ENCODE measurements around the gene VPS41. TPM values are rescaled to one million over a fixed set of nuclear protein-coding genes. Genes with fewer than 3 reads are reported as not detected.

VPS41 gene
- total RNA-seq, 1 donor from 2014 or later: 56.2 TPM

DNA sequence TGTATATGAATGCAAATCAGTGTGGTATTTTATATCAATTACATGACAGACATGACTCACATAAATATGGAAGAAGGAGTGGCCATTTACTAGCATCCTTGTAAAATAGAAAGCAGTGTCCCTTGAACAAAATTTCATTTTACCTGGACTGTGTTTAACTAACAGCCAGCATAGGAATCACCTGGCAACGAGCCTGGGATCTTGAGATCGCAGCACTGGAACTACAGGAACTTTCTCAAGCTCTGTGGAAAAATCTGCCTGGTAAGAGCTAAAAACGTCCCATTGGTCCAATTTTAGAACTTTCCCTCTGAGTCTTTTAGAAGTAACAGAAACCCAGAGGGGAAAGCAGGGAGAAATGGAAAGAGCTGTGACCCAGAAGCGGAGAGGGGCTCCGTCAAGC, 208.9 kb downstream of the VPS41 start:
- TF ChIP-seq, protein P1, sequence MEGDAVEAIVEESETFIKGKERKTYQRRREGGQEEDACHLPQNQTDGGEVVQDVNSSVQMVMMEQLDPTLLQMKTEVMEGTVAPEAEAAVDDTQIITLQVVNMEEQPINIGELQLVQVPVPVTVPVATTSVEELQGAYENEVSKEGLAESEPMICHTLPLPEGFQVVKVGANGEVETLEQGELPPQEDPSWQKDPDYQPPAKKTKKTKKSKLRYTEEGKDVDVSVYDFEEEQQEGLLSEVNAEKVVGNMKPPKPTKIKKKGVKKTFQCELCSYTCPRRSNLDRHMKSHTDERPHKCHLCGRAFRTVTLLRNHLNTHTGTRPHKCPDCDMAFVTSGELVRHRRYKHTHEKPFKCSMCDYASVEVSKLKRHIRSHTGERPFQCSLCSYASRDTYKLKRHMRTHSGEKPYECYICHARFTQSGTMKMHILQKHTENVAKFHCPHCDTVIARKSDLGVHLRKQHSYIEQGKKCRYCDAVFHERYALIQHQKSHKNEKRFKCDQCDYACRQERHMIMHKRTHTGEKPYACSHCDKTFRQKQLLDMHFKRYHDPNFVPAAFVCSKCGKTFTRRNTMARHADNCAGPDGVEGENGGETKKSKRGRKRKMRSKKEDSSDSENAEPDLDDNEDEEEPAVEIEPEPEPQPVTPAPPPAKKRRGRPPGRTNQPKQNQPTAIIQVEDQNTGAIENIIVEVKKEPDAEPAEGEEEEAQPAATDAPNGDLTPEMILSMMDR (IDR thresholded peaks at IDR 0.05; ENCODE audit: insufficient read depth, low read length, poor library complexity, severe bottlenecking): no peak
- DNase-seq (ENCODE audit: low read depth): no peak
- Histone ChIP-seq H3K36me3 (ENCODE audit: control insufficient read depth, insufficient read depth, low read length) (no peaks in the 10 kb centered on the region), H3K4me3 (ENCODE audit: low read depth, low read length) (no peak overlapping the region), H3K27me3 (ENCODE audit: control insufficient read depth, insufficient read depth, low read length) (no peaks in the 10 kb centered on the region)

DNA sequence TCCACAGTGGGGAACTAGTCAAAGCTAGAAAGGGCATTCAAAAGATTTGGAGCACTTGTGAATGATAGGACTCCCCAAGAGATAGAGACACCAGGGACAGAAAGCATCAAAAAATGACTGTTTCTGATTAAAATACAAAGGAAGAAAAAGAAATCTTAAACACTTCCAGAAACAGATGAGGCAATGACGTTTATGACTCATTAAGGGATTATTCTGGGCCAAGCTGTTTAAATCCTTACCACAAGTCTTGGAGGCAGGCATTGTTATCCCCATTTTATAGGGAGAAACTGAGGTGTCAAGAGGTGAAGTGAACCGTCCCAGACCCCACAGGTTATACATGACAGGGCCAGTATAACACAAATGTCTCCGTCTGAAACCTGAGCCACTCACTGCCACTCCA, 209.5 kb downstream of the VPS41 start:
- no peak for DNase-seq (ENCODE audit: low read depth)
- TF ChIP-seq, protein P1 (IDR thresholded peaks at IDR 0.05; ENCODE audit: insufficient read depth, low read length, poor library complexity, severe bottlenecking): no peak
- no peaks in the 10 kb centered on the region for H3K36me3 ChIP-seq (ENCODE audit: control insufficient read depth, insufficient read depth, low read length)
- no peak overlapping the region for H3K4me3 ChIP-seq (ENCODE audit: low read depth, low read length)
- no peaks in the 10 kb centered on the region for H3K27me3 ChIP-seq (ENCODE audit: control insufficient read depth, insufficient read depth, low read length)

DNA sequence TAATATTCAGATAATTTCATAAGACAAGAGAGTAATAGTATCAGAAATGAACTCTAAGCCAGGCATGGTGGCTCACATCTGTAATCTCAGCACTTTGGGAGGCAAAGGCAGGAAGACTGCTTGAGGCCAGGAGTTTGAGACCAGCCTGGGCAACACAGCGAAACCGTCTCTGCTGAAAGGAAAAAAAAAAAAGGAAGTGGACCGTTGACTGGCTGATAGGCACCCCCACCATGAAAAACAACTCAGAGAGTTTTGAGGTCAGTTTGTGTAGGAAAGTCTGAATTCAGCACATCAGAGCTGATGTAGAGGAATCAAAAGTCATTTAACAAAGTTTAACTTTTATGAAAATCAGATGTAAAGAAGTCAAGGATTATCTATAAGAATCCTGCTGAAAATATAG, 214.7 kb downstream of the VPS41 start:
- H3K27me3 ChIP-seq (ENCODE audit: control insufficient read depth, insufficient read depth, low read length): no peaks in the 10 kb centered on the region
- H3K36me3 ChIP-seq (ENCODE audit: control insufficient read depth, insufficient read depth, low read length): no peaks in the 10 kb centered on the region
- DNase-seq (ENCODE audit: low read depth): no peak
- TF ChIP-seq, protein P1 (IDR thresholded peaks at IDR 0.05; ENCODE audit: insufficient read depth, low read length, poor library complexity, severe bottlenecking): no peak
- H3K4me3 ChIP-seq (ENCODE audit: low read depth, low read length): no peak overlapping the region

DNA sequence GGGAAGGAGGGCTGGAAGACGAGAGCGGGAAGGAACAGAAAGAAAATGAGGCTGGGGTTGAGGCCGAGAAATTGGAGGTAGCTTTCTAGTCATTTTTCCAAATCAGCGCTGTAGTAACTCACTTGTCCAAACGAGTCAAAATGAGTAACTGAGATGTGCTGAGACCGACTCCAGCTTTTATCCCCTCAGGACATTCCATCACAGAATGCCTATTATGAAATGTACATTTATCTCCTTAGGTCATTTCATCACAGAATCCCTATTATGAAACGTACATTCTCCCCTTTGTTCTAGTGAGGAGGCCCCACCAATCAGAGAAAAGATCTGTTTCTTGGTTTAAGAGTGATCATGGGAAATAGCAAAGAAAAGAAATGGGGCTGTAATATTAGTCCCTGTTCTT, 222.1 kb downstream of the VPS41 start:
- Histone ChIP-seq H3K27me3 (ENCODE audit: control insufficient read depth, insufficient read depth, low read length) (no peaks in the 10 kb centered on the region), H3K36me3 (ENCODE audit: control insufficient read depth, insufficient read depth, low read length) (no peaks in the 10 kb centered on the region), H3K4me3 (ENCODE audit: low read depth, low read length) (no peak overlapping the region)
- TF ChIP-seq, protein P1 (IDR thresholded peaks at IDR 0.05; ENCODE audit: insufficient read depth, low read length, poor library complexity, severe bottlenecking): no peak
- no peak for DNase-seq (ENCODE audit: low read depth)

DNA sequence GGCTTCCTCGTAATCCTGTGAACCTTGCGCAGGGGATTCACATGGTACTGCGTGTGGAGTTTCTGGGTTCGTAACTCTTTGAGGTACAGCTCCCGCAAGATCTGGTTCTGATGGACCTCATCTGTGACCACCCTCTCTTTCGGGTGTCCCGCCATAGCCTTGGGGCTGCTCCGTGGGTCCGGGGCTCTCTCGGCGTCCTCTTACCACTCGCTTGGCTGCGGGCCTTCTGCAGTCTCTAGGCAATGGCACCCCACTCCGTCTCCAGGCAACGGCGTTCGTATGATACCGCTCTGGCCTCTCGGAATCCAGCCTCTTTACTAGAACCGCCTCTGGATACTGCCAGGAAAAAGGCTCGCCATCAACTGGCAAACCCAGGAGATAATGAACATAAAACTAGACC, 223.1 kb downstream of the VPS41 start:
- TF ChIP-seq, protein P1 (IDR thresholded peaks at IDR 0.05; ENCODE audit: insufficient read depth, low read length, poor library complexity, severe bottlenecking): no peak
- no peaks in the 10 kb centered on the region for H3K27me3 ChIP-seq (ENCODE audit: control insufficient read depth, insufficient read depth, low read length)
- no peak overlapping the region for H3K4me3 ChIP-seq (ENCODE audit: low read depth, low read length)
- H3K36me3 ChIP-seq (ENCODE audit: control insufficient read depth, insufficient read depth, low read length): no peaks in the 10 kb centered on the region
- DNase-seq (ENCODE audit: low read depth): no peak

DNA sequence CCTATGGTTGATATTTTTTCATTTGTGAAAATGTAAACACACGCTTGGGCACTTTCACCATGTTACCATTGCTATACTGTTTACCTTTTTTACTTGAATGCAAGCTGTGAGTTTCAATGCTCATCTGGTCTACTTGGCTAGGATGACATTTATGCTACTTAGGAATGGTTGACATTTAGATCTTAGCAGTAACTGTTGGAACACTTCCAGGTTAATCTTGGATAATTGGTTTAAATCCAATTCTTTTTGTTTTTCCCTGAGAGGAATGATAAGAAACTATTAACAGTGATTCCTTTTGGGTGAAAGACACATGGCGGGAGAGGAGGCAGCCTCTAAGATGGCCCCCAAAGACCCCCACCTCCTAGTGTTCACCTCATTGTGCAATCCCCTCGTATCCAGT, 226.4 kb downstream of the VPS41 start:
- TF ChIP-seq, protein P1 (IDR thresholded peaks at IDR 0.05; ENCODE audit: insufficient read depth, low read length, poor library complexity, severe bottlenecking): no peak
- H3K27me3 ChIP-seq (ENCODE audit: control insufficient read depth, insufficient read depth, low read length): no peaks in the 10 kb centered on the region
- H3K36me3 ChIP-seq (ENCODE audit: control insufficient read depth, insufficient read depth, low read length): no peaks in the 10 kb centered on the region
- H3K4me3 ChIP-seq (ENCODE audit: low read depth, low read length): no peak overlapping the region
- DNase-seq (ENCODE audit: low read depth): no peak
